Inflammatory macrophage treated with lipopolysaccharide for 4 hours (primary cell): ENCODE results near the gene NIPAL3.
"Not testable (repeated sequence)": the region's sequence is repeated elsewhere in the genome, so short reads cannot be mapped to it uniquely, and the experiment has no call there.

Experiments
- DNase-seq: peaks from one replicate; pipeline ENCODE4 v3.0.0-alpha.2; 2020

NIPAL3 gene

DNA sequence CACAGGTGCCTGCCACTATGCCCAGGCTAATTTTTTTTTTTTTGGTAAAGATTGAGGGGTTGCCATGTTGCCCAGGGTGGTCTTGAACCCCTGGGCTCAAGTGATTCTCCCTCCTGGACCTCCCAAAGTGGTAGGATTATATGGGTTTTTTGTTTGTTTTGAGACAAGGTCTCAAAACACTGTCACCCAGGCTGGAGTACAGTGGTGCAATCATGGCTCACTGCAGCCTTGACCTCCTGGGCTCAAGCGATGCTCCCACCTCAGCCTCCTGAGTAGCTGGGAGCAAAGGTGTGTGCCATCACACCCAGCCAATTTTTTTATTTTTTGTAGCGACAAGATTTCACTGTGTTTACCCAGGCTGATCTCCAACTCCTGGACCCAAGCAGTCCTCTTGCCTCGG, 78.2 kb downstream of the NIPAL3 start:
- DNase-seq, result no peak

DNA sequence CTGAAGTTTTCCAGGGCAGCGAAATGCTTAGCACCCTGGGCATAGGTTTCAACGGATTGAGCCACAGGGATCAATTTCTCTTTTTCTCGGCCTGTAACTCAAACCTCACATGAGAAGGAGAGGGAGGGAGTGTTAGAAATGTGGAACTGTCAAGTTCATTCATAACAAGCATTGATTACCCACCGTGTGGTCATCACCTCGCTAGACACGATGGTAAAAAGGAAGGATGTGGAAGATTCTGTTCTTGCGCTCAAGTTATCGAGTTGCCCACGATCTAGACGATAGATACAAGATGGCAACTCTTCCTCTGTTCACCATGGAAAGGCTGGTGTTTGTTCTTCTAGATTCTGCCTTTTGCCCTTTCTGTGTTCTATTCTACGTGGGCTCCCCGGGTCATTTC, 83.0 kb downstream of the NIPAL3 start:
- no peak for DNase-seq

DNA sequence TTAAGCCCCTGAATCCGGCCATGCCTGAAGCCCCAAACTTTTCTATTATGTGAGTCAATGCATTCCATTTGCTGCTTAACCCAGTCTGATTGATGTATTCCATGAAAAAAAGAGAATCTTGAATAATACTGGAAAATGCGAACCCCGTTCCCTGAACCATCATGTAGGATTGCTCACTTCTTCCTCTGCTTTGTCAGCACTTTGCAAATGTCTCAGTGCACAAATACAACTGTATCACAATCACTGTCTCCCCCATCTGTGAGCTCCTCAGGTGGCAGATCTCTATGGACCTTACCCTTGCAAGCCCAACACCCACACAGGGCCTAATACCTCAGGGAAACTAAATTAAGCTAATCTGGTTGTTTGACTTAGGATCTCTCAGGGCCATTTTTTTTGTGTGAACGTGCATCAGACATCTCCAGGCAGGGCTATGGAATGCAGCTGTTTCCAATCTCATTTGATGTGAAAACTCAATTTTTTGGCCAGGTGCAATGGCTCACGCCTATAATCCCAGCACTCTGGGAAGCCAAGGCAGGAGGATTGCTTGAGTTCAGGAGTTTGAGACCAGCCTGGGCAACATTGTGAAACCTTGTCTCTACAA, 84.9 kb downstream of the NIPAL3 start:
- no peak for DNase-seq

DNA sequence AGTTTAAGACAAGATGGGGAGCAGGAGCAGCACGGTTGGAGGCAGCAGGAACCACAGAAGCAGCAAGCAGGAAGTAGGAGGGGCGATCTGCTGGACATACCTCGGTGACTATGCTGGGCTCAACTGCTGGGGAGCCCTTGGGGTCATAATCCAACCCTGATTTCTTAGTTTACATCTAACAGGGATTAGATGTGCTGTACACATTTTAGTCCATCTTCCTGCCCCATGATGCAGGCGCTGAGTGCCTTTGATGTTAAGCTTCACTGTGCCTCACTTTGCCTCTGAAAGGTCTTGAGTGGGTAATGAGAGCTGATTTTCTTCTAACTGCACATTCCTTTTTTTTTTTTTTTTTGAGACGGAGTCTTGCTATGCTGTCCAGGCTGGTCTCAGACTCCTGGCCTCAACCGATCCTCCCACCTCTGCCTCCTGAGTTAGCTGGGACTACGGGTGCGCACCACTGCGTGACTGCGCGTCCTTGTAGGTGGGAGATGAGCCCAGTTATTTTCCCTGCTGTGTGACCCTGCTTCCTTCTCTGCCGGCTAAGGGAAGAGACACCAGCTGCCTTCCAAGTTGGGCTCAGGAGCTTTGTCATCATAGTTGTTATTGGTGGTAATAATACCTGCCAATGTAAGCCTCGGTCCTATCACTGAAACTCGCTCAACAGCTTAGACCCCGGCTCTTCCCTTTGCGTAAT, 85.9 kb downstream of the NIPAL3 start:
- peak; percentile 55 for DNase-seq

DNA sequence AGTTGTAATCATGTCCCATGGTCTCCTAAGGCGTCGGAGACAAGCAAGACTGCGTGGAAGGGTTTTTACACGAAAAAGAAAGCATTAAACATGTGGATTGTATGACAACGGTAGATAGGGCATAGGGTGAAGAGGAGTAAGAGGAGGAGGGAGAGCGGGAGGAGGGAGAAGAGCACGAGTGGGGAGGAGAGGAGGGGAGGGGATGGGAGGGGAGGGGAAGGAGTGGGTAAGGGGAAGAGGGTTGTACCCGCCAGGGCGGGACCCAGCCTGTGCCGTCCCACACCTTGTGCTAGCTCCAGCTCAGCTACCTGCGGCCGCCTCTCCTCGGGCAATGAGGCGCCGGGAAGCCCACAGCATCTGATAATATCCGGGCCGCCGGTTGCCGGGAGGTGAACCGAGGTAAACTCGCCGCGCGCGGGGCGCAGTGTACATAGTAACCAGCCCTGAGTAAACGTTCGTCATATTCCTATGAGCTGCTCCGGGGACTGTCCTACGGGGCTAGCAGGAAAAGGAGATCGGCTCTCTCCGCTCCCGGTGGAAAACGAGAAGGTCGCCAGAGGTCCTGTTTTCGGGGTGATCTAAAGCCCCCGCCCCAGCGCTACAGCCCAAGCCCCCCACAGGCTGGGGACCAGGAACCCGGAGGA, 86.6 kb downstream of the NIPAL3 start:
- peak; percentile 64 for DNase-seq

DNA sequence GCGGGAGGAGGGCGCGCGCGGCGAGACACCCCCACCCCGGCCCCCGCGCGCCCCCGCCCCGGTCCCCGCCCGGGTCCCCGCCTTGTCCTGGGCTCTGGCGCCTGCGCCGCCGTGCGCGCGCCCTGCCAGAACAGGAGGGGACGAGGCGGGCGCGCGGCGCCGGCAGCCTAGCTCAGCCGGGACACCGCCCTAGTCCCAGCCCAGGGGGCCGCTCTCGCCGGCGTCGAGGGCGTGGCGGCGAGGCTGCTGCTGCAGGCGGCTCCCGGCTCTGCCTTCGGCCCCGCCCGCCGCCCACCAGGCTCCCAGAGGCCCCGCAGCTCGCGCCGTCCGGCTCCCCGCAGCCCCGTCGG, 87.1 kb downstream of the NIPAL3 start, which contains the start of gene RCAN3:
TSS of gene RCAN3 (plus strand) at position 128 of the 350 bp plus-strand sequence. CDS start 11,537 bp downstream, outside the sequence.
- DNase-seq, result peak; percentile 94

DNA sequence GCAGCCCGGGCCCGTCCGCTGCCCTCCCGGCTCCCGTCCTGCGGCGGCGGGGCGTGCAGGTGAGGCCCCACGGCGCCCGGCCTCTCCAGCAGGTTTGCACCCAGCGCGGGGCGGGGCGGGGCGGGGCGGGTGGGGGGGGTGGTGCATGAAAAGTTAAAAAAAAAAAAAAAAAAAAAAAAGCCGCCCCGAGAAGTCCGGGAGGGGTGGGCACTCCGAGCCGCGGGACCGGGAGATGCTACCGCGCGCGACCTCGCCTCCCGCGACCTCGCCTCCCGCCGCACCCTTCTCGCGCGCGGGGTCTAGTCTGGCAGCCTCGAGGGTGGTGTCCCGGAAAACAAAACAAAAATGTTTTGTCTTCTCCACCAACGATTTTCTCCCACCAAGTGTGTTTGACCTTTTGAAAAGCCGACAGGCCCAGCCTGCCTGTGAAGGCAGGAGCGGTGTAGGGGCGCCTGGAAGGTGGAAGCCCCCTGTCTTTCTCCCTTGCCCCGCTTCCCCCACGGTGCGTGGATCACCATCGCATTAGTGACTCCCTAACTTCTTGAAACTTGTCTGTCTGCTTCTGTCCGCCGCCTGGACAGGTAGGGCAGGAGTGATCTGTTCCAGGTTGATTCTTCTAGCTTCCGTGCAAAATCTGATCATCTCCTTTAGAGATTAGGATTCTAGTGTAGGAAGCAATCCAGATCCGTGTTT, 87.6 kb downstream of the NIPAL3 start:
- DNase-seq, result peak; percentile 3

DNA sequence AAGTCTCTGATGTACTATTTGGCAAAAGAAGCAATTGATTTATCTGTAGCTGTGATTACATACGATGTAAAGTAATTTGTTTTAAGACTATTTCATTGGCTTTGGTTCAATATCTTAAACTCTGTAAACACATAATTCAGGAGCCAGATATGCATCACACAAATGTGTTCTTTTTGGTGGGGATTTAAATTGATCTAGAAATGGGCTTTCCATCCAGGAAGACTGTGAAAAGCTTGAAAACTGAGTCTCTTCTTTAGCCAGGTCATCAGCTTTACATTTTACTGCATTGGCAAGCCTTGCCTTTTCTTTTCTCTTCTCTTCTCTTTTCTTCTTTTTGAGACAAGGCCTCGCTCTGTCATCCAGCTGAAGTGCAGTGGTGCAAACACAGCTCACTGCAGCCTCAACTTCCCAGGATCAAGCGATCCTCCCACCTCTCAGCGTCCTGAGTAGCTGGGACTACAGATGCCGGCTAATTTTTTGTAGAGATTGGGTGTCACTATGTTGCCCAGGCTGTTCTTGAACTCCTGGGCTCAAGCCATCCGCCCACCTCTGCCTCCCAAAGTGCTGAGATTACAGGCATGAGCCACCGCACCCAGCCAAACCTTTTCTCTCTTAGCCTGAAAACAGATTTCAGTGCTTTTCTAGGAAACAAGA, 88.4 kb downstream of the NIPAL3 start:
- DNase-seq, result no peak

DNA sequence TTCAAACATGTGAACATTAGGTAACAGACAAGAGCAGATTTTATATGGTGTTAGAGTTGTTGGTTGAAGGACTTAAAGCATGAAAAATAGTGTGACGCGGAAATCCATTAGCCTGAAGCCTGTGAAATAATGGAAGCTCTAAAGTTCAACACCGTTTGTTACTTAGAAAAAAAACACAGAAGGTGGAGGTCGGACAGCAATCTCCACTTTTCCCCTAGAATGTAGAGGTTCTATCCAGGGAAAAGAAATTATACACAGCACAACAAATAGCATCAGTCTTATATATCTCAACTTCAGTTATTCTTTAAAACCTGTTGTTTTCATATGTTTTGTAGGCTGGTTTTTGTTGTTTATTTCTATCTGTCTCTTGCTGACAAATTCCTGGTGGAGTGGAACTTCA, 89.0 kb downstream of the NIPAL3 start:
- DNase-seq, result no peak

DNA sequence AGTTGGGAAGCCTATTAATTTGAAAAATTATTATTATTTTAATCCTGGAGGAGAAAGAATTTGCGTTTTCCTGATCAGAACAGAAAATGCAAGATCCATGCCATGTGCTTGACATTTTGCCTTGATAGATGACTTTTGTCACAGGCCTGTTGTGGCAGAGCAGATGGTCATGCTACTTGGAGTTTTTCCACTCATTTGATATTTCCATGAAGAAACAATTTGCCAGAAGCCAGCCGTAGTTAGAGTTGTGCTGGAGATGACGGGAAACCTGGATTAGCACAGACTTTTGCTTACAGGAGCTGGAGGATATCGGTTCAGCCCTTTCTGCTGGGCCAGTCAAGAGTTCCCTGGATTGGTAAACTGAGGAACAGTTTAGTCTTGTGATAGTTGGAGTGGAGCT, 90.2 kb downstream of the NIPAL3 start:
- DNase-seq, result no peak

DNA sequence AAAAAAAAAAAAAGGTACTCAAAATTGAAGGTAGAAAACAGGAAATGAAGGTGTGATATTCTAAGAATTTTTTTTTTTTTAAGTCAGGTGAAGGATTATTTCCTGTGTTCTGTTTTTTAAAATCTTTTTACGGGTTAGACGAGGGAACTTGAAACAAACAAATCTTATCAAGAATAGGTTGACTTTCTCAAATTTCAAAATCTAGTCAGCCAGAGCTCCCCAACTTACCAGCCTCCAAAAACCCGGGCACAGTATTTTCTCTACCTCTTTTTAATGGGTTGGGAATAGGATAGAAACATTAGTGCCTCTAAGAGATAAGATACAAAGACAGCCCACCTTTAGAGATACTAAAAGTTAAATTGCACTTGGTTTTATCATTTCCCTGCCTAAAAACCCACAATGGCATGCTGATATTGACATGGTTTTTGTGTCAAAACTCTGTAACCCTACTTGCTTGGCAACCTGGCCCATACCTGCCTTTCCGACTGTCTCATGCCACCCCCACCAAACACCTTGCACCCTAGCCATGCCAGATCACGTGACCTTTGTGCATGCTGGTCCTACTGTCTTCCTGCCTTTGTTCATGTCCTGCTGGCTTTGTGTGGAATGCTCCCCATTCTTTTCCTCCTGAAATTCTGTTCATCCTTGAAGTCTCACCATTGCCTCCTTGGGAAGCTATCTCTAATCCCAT, 91.2 kb downstream of the NIPAL3 start:
- DNase-seq, result no peak

DNA sequence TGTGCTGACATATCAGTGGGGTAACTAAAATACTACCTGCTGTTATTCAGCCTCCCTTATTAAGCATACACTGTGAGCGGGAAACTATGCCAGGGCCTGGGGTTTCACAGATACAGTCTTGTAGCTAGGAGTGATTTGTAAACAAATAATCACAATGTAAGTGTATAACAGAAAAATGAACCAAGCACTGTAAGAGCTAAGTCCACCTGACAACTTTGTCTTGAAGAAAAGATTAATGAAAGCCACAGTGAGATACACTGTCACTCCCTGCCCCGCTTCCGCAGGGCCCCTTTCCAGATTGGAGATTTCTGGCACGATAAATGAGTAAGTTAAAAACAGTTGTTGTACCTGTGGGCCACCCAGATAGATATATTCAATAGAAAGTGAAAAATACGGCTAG, 91.8 kb downstream of the NIPAL3 start:
- DNase-seq, result no peak

DNA sequence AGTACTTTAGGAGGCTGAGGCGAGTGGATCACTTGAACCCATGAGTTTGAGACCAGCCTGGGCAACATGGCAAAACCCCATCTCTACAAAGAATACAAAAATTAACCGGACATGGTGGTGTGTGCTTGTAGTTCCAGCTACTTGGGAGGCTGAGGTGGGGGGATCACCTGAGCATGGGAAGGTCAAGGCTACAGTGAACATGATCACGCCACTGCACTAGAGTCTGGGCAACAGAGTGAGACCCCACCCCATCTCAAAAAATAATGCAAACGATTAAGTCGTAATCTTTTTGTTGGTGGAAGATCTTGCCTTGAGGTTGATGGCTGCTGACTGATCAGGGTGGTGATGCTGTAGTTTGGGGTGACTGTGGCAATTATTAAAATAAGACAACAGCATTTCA, 93.3 kb downstream of the NIPAL3 start:
- DNase-seq, result no peak

DNA sequence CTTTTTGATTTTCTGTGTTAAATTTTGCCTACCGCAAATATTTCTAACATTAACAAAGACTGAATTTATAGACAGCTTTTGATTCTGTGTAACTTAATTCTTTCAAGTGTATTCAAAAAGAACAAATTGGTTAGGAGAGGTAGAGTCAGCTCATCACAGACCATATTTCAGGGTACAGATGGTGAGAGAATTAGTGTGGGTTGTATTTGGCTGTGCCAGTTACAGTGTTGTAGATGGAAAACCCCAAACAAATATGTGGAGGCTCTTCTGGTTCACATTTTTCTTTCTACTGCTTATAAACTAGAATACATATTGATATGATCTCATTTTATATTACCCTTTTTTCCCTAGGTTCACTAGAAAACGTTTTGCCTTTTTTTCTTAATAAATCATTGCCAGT, 98.1 kb downstream of the NIPAL3 start:
- DNase-seq, result no peak

DNA sequence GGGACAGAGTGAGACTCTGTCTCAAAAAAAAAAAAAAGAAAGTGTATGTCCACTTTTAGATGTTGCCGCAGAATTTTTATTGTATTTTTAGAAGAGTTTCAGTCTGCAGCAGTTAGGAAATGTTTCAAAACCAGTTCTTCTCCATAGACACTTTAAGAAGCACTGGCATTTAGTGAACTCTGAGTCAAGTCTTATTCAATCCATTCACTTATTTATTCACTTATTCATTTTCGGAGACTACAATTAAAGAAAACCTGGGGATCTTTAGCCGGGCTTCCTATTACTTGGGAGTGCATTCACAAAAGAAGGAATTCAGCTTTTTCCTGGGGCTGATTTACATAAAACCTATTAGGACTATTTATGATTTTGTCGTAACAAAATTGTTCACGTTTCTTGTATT, 99.3 kb downstream of the NIPAL3 start:
- DNase-seq, result no peak

DNA sequence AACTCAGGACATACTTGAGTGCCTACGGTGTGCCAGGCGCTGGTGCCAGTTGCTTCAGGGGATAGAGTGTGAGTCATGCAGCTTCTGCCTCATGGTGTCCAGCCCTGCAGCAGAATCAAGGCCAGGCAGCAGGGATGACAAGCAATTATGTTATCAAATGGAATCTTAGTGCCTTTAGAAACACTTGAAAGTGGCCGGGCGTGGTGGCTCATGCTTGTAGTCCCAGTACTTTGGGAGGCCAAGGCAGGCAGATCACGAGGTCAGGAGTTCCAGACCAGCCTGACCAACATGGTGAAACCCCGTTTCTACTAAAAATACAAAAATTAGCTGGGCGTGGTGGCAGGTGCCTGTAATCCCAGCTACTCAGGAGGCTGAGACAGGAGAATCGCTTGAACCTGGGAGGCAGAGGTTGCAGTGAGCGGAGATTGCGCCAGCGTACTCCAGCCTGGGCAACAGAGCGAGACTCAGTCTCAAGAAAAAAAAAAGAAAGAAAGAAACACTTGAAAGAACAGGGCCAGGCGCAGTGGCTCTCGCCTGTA, 100.1 kb downstream of the NIPAL3 start:
- not testable (repeated sequence) for DNase-seq

DNA sequence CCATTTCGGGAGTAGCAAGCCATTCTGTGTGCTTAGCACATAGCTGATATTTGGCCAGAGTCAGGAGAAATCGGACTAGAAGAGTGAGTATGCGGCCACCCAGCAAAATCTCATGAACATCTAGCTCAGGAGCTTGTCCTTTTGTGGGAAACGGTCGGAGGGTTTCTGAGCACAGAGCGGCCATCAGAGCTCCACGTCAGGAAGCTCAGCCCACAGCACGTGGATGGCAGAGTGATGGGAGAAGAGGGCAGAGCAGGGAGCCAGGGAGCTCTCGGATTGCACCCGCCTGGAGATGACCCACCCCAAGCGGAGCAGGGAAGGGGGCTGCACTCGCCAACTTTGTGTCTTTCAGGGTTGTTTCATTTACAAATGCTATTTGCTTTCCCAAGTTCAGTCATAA, 100.9 kb downstream of the NIPAL3 start:
- DNase-seq, result no peak

DNA sequence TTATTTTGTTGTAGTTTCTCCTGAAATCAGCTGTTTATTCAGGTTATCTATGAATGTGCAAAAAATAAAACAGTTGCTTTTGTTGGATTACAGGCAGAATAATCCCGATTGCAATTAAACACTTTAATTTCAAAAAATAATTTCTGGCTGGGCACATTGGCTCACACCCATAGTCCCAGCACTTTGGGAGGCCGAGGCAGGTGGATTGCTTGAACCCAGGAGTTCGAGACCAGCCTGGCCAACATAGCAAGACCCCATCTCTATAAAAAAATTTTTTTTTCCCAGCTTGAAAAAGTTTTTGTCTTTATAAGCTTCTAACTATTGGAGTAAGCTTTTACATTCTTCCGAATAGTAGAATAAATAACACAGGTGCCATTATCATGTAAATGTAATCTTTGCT, 102.3 kb downstream of the NIPAL3 start:
- no peak for DNase-seq

DNA sequence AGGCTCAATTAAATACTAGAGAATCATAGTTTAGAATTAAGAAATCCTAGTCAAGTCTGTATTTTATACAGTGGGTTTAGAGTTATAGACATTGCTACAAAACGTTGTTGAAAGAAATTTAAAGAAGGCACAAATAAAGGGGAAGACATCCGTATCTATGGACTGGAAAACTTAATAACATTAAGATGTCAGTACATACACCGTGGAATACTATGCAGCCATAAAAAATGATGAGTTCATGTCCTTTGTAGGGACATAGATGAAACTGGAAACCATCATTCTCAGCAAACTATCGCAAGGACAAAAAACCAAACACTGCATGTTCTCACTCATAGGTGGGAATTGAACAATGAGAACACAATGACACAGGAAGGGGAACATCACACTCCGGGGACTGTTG, 104.7 kb downstream of the NIPAL3 start:
- not testable (repeated sequence) for DNase-seq
